Body of pancreas (tissue), 4 donors: ENCODE results near the gene KMO. TPM values are rescaled to one million over a fixed set of nuclear protein-coding genes. Genes with fewer than 3 reads are reported as not detected.

Experiments
- ATAC-seq: fragments of 150-250 bp; one replicate; pipeline ENCODE4 v1.9.1; 2016
- DNase-seq, 4 donors: peaks; one replicate each; pipeline ENCODE4 v3.0.0-alpha.2; 2019
- H3K27ac ChIP-seq, 4 donors: fragments of 200-600 bp; sonication (generic); 1 replicate in 3 of 4; 2 replicates in 1 of 4; pipeline versions ENCODE4 v1.5.1 to v1.6.1; 2016 to 2019; ENCODE audit warnings: mild to moderate bottlenecking in 1 of 4, mixed read lengths in 1 of 4, moderate library complexity in 1 of 4
- H3K27me3 ChIP-seq, 2 donors: fragments of 200-600 bp; sonication (generic); one replicate each; pipeline ENCODE4 v1.6.0; 2016; ENCODE audit warnings: mild to moderate bottlenecking in 1 of 2
- H3K36me3 ChIP-seq, 2 donors: fragments of 200-600 bp; sonication (generic); replicated peaks in 1 of 2; 2 replicates each; pipeline ENCODE4 v1.5.1; 2016; ENCODE audit warnings: low read depth in 2 of 2; ENCODE audit not compliant: insufficient read depth in 1 of 2
- H3K4me1 ChIP-seq: fragments of 200-600 bp; sonication (generic); one replicate; pipeline ENCODE4 v1.6.0; 2016
- H3K4me3 ChIP-seq, 2 donors: fragments of 200-600 bp; sonication (generic); 1 replicate in 1 of 2; 2 replicates in 1 of 2; pipeline ENCODE4 v1.5.1; 2016 to 2019
- H3K9me3 ChIP-seq, 3 donors: fragments of 200-600 bp; sonication (generic); 1 replicate in 2 of 3; 2 replicates in 1 of 3; pipeline ENCODE4 v1.5.1; 2016
- CTCF ChIP-seq, 7 experiments: fragments of 450-650 bp in 4 of 7; fragments of 200-600 bp in 3 of 7; sonication (generic) in 3 of 7; IDR thresholded peaks; one replicate each; pipeline ENCODE4 v1.5.1; 2016 to 2019; ENCODE audit warnings: antibody characterized with exemption in 7 of 7
- POLR2A ChIP-seq, 3 donors: fragments of 450-650 bp; IDR thresholded peaks; one replicate each; pipeline ENCODE4 v1.6.1; 2016; ENCODE audit warnings: antibody characterized with exemption in 3 of 3, mild to moderate bottlenecking in 2 of 3
- WGBS, 2 donors: methylation state at CpG; one replicate each; pipeline ENCODE4 v1.1.5; 2017; 5-methylcytosine and 5-hydroxymethylcytosine counted together
- intact Hi-C: fragments of 100-400 bp; cut with DNase I; formaldehyde crosslinking; loops from one replicate; pipeline ENCODE4 v1.15.1; 2023
- total RNA-seq, 2 donors: library from RNA; depleted of rRNA; stranded (reverse); fragments of >200 nt; gene quantifications; one replicate each; pipeline ENCODE4 v1.1.0, GENCODE V29; 2016

The KMO gene
- total RNA-seq, 2 donors from 2014 or later, result 1.3 to 3.6 TPM

- Histone ChIP-seq H3K27ac (no peak overlapping the region), H3K36me3 (no peaks in the 10 kb centered on the region), H3K9me3 (no peaks in the 10 kb centered on the region), H3K4me3 (no peak overlapping the region), H3K4me1 (no peaks in the 10 kb centered on the region), H3K27me3 (no peaks in the 10 kb centered on the region)
- DNase-seq (no peak), ATAC-seq (no peak)
- 71 to 72% methylated on average over 5 of the region's 5 CpGs for WGBS, 2 donors
- TF ChIP-seq POLR2A (IDR thresholded peaks at IDR 0.05) (no peak), CTCF (IDR thresholded peaks at IDR 0.05) (no peak)
- intact Hi-C loops, result no loop called here
Measured at GRCh38 chr1:241557031-241557430, 24.9 kb downstream of the KMO start.

GRCh38 chr1:241557551-241558193 lies 25.5 kb downstream of the KMO start:
- H3K4me1 ChIP-seq, result no peaks in the 10 kb centered on the region
- H3K9me3 ChIP-seq, result no peaks in the 10 kb centered on the region
- H3K27ac ChIP-seq, result no peak overlapping the region
- ATAC-seq (no peak), DNase-seq (no peak)
- H3K36me3 ChIP-seq, result no peaks in the 10 kb centered on the region
- TF ChIP-seq POLR2A (IDR thresholded peaks at IDR 0.05) (no peak), CTCF (IDR thresholded peaks at IDR 0.05) (no peak)
- H3K27me3 ChIP-seq, result no peaks in the 10 kb centered on the region
- 67 to 69% methylated on average over 5 of the region's 5 CpGs for WGBS, 2 donors
- no peak overlapping the region for H3K4me3 ChIP-seq
- intact Hi-C loops, result no loop called here

- Histone ChIP-seq H3K36me3 (no peaks in the 10 kb centered on the region), H3K27me3 (no peaks in the 10 kb centered on the region), H3K4me1 (no peaks in the 10 kb centered on the region), H3K9me3 (no peaks in the 10 kb centered on the region), H3K4me3 (no peak overlapping the region), H3K27ac (no peak overlapping the region)
- intact Hi-C loops, result no loop called here
- WGBS, 2 donors, result 62 to 81% methylated on average over 4 of the region's 4 CpGs
- TF ChIP-seq CTCF (IDR thresholded peaks at IDR 0.05) (no peak), POLR2A (IDR thresholded peaks at IDR 0.05) (no peak)
- no peak for DNase-seq
- no peak for ATAC-seq
Measured at GRCh38 chr1:241560146-241560848, 28.1 kb downstream of the KMO start.

GRCh38 chr1:241560849-241561187 lies 28.6 kb downstream of the KMO start:
- Histone ChIP-seq H3K36me3 (no peaks in the 10 kb centered on the region), H3K4me3 (no peak overlapping the region), H3K27ac (no peak overlapping the region), H3K4me1 (no peaks in the 10 kb centered on the region), H3K9me3 (no peaks in the 10 kb centered on the region), H3K27me3 (no peaks in the 10 kb centered on the region)
- no peak for TF ChIP-seq POLR2A (IDR thresholded peaks at IDR 0.05)
- no peak for ATAC-seq
- DNase-seq, result no peak
- intact Hi-C loops, result no loop called here
- WGBS, 2 donors, result 79 to 82% methylated on average over 3 of the region's 3 CpGs

GRCh38 chr1:241569848-241570247 lies 37.7 kb downstream of the KMO start:
- Histone ChIP-seq H3K27me3 (no peaks in the 10 kb centered on the region), H3K27ac (no peak overlapping the region), H3K4me3 (no peak overlapping the region), H3K4me1 (no peaks in the 10 kb centered on the region), H3K36me3 (no peaks in the 10 kb centered on the region), H3K9me3 (no peaks in the 10 kb centered on the region)
- WGBS, 2 donors, result 60 to 78% methylated on average over 2 of the region's 2 CpGs
- intact Hi-C loops, result no loop called here
- ATAC-seq (no peak), DNase-seq (no peak)
- no peak for TF ChIP-seq POLR2A (IDR thresholded peaks at IDR 0.05)
- no peak for TF ChIP-seq CTCF (IDR thresholded peaks at IDR 0.05)
